ENCODE measurements around the gene JAGN1. TPM values are rescaled to one million over a fixed set of nuclear protein-coding genes. Genes with fewer than 3 reads are reported as not detected.
"Not testable (repeated sequence)": the region's sequence is repeated elsewhere in the genome, so short reads cannot be mapped to it uniquely, and the experiment has no call there.

Gene JAGN1
- total and polyA plus RNA-seq, 4 donors: 19.8 to 34.1 (median 24.4) TPM

GRCh38 chr3:9863058-9863772 is 27.2 kb upstream of the JAGN1 start:
- DNase-seq: peak in 1 of 2 donors; percentile 54
- H3K27me3 ChIP-seq (ENCODE audit: control insufficient read depth in 1 of 2, insufficient read depth in 2 of 2, low read length in 1 of 2): no peaks in the 10 kb centered on the region
- no peak overlapping the region for H3K27ac ChIP-seq (ENCODE audit: low read depth in 1 of 2, low read length in 2 of 2)
- no peaks in the 10 kb centered on the region for H3K9me3 ChIP-seq (ENCODE audit: control insufficient read depth, low read length)
- intact Hi-C loops (cut with DNase I): no loop called here
- no peaks in the 10 kb centered on the region for H3K36me3 ChIP-seq (ENCODE audit: control insufficient read depth in 1 of 2, insufficient read depth in 2 of 2, low read length in 1 of 2)
- 83 to 85% methylated on average over 21 to 22 of the region's 22 CpGs for WGBS, 2 donors
- H3K4me3 ChIP-seq (ENCODE audit: low read length in 2 of 2): no peak overlapping the region
- H3K4me1 ChIP-seq (ENCODE audit: control insufficient read depth in 1 of 2, insufficient read depth in 2 of 2, low read length in 2 of 2): no peaks in the 10 kb centered on the region
- no peak for ATAC-seq (ENCODE audit: low FRiP score)

DNA sequence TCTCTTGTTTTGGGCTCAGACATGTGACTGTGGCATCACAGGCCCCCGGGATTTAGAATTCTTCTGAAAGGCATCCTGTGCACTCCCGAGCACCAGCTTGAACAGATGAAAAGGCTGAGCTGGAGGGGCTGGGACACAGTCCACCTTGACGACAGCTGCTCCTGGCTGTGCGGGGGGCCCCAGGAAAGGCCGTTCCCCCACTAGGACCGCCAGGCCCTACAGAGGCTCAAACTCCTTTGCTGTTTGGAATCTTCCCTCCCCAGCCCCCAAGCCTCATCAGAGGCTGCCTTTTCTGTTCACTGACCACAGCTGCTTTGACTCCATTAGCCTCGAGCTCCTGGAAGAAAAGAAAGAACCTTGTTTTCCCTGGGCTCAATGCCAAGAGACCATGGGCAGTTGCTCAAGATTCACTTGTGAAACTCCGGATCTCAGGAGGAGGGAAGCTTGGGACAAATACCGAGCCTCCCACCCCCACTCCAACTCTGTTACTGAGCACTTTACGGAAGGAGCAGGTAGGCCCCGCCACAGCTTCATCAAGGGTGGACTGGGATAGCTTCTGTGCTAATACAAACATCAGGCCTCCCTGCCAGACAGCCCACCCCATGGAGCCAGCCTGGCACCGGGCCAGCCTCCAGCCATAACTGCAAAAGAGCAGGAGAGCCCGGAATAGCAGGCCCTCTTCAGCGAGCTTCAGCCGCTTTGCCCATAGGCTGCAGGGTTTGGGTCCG is 26.0 kb upstream of the JAGN1 start:
- WGBS, 2 donors: 31 to 39% methylated on average over 16 of the region's 16 CpGs
- no peak overlapping the region for H3K27ac ChIP-seq (ENCODE audit: low read depth in 1 of 2, low read length in 2 of 2)
- ATAC-seq (ENCODE audit: low FRiP score): no peak
- no peaks in the 10 kb centered on the region for H3K27me3 ChIP-seq (ENCODE audit: control insufficient read depth in 1 of 2, insufficient read depth in 2 of 2, low read length in 1 of 2)
- peak; percentile 69 to 85 for DNase-seq
- H3K4me1 ChIP-seq (ENCODE audit: control insufficient read depth in 1 of 2, insufficient read depth in 2 of 2, low read length in 2 of 2): no peaks in the 10 kb centered on the region
- H3K36me3 ChIP-seq (ENCODE audit: control insufficient read depth in 1 of 2, insufficient read depth in 2 of 2, low read length in 1 of 2): no peaks in the 10 kb centered on the region
- H3K4me3 ChIP-seq (ENCODE audit: low read length in 2 of 2): no peak overlapping the region
- intact Hi-C loops (cut with DNase I): no loop called here
- H3K9me3 ChIP-seq (ENCODE audit: control insufficient read depth, low read length): no peaks in the 10 kb centered on the region

GRCh38 chr3:9865125-9865637 is 25.2 kb upstream of the JAGN1 start:
- peak in 1 of 2 donors; percentile 53 for DNase-seq
- ATAC-seq (ENCODE audit: low FRiP score); H3K4me3 ChIP-seq (ENCODE audit: low read length in 2 of 2); H3K36me3 ChIP-seq (ENCODE audit: control insufficient read depth in 1 of 2, insufficient read depth in 2 of 2, low read length in 1 of 2); H3K4me1 ChIP-seq (ENCODE audit: control insufficient read depth in 1 of 2, insufficient read depth in 2 of 2, low read length in 2 of 2); H3K9me3 ChIP-seq (ENCODE audit: control insufficient read depth, low read length); H3K27ac ChIP-seq (ENCODE audit: low read depth in 1 of 2, low read length in 2 of 2); H3K27me3 ChIP-seq (ENCODE audit: control insufficient read depth in 1 of 2, insufficient read depth in 2 of 2, low read length in 1 of 2); intact Hi-C loops (cut with DNase I): not testable (repeated sequence)
- WGBS, 2 donors: 90 to 94% methylated on average over 10 of the region's 10 CpGs

GRCh38 chr3:9866639-9867038 is 23.8 kb upstream of the JAGN1 start:
- Histone ChIP-seq H3K27me3 (ENCODE audit: control insufficient read depth in 1 of 2, insufficient read depth in 2 of 2, low read length in 1 of 2) (no peaks in the 10 kb centered on the region), H3K9me3 (ENCODE audit: control insufficient read depth, low read length) (no peaks in the 10 kb centered on the region), H3K4me3 (ENCODE audit: low read length in 2 of 2) (no peak overlapping the region), H3K27ac (ENCODE audit: low read depth in 1 of 2, low read length in 2 of 2) (peak overlapping the region; percentile 51 to 66), H3K36me3 (ENCODE audit: control insufficient read depth in 1 of 2, insufficient read depth in 2 of 2, low read length in 1 of 2) (no peaks in the 10 kb centered on the region), H3K4me1 (ENCODE audit: control insufficient read depth in 1 of 2, insufficient read depth in 2 of 2, low read length in 2 of 2) (no peaks in the 10 kb centered on the region)
- 51% methylated on average over 8 of the region's 8 CpGs for WGBS, 2 donors
- intact Hi-C loops (cut with DNase I): no loop called here
- DNase-seq (peak; percentile 57 to 77), ATAC-seq (ENCODE audit: low FRiP score) (no peak)

DNA sequence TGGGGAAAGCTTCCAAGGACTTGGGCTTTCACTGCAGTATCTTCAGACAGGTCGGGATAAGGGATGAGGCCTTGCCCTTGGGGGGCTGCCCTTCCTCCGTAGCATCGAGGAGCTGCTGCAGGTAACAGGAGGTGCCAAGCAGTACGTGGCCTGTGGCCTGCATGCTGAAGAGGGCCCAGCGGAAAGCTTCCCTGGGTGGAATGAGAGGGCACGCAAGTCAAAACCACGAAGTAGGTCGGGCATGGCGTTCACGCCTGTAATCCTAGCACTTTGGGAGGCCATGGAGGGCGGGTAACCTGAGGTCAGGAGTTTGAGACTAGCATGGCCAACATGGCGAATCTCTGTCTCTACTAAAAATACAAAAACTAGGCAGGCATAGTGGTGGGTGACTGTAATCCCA is 23.3 kb upstream of the JAGN1 start:
- Histone ChIP-seq H3K36me3 (ENCODE audit: control insufficient read depth in 1 of 2, insufficient read depth in 2 of 2, low read length in 1 of 2) (no peaks in the 10 kb centered on the region), H3K9me3 (ENCODE audit: control insufficient read depth, low read length) (no peaks in the 10 kb centered on the region), H3K4me3 (ENCODE audit: low read length in 2 of 2) (no peak overlapping the region), H3K27ac (ENCODE audit: low read depth in 1 of 2, low read length in 2 of 2) (peak overlapping the region in 1 of 2 donors; percentile 66), H3K27me3 (ENCODE audit: control insufficient read depth in 1 of 2, insufficient read depth in 2 of 2, low read length in 1 of 2) (no peaks in the 10 kb centered on the region), H3K4me1 (ENCODE audit: control insufficient read depth in 1 of 2, insufficient read depth in 2 of 2, low read length in 2 of 2) (no peaks in the 10 kb centered on the region)
- DNase-seq (no peak), ATAC-seq (ENCODE audit: low FRiP score) (no peak)
- intact Hi-C loops (cut with DNase I): no loop called here
- 92 to 96% methylated on average over 12 of the region's 12 CpGs for WGBS, 2 donors

DNA sequence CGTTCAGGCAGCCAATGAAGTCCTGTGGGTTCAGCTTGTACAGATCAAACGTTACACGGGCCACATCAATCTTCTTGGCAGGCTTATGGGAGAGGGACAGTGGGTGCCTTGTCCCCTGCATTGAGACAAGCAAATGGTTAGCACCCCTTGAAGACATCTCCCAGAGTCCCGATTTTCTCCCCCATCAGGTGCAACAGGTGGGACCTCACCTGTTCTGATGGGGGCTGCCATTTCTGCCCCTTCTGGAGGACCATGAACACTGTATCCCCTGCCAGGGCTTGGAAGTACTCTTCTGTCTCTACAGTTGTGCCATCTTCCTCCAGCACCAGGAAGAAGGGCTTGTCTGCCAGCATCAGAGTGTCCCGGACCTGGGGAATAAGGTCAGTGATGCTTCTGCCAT is 20.5 kb upstream of the JAGN1 start:
- Histone ChIP-seq H3K27me3 (ENCODE audit: control insufficient read depth in 1 of 2, insufficient read depth in 2 of 2, low read length in 1 of 2) (no peaks in the 10 kb centered on the region), H3K36me3 (ENCODE audit: control insufficient read depth in 1 of 2, insufficient read depth in 2 of 2, low read length in 1 of 2) (no peaks in the 10 kb centered on the region), H3K9me3 (ENCODE audit: control insufficient read depth, low read length) (no peaks in the 10 kb centered on the region), H3K4me1 (ENCODE audit: control insufficient read depth in 1 of 2, insufficient read depth in 2 of 2, low read length in 2 of 2) (no peaks in the 10 kb centered on the region), H3K27ac (ENCODE audit: low read depth in 1 of 2, low read length in 2 of 2) (no peak overlapping the region), H3K4me3 (ENCODE audit: low read length in 2 of 2) (no peak overlapping the region)
- no peak for ATAC-seq (ENCODE audit: low FRiP score)
- no peak for DNase-seq
- intact Hi-C loops (cut with DNase I): no loop called here
- WGBS, 2 donors: 71 to 76% methylated on average over 5 of the region's 5 CpGs

GRCh38 chr3:9870978-9871377 is 19.4 kb upstream of the JAGN1 start:
- H3K4me3 ChIP-seq (ENCODE audit: low read length in 2 of 2): no peak overlapping the region
- H3K36me3 ChIP-seq (ENCODE audit: control insufficient read depth in 1 of 2, insufficient read depth in 2 of 2, low read length in 1 of 2): no peaks in the 10 kb centered on the region
- 44 to 92% methylated on average over 1 of the region's 1 CpG for WGBS, 2 donors
- H3K9me3 ChIP-seq (ENCODE audit: control insufficient read depth, low read length): no peaks in the 10 kb centered on the region
- intact Hi-C loops (cut with DNase I): no loop called here
- ATAC-seq (ENCODE audit: low FRiP score) (no peak), DNase-seq (no peak)
- H3K27ac ChIP-seq (ENCODE audit: low read depth in 1 of 2, low read length in 2 of 2): no peak overlapping the region
- no peaks in the 10 kb centered on the region for H3K4me1 ChIP-seq (ENCODE audit: control insufficient read depth in 1 of 2, insufficient read depth in 2 of 2, low read length in 2 of 2)
- no peaks in the 10 kb centered on the region for H3K27me3 ChIP-seq (ENCODE audit: control insufficient read depth in 1 of 2, insufficient read depth in 2 of 2, low read length in 1 of 2)

DNA sequence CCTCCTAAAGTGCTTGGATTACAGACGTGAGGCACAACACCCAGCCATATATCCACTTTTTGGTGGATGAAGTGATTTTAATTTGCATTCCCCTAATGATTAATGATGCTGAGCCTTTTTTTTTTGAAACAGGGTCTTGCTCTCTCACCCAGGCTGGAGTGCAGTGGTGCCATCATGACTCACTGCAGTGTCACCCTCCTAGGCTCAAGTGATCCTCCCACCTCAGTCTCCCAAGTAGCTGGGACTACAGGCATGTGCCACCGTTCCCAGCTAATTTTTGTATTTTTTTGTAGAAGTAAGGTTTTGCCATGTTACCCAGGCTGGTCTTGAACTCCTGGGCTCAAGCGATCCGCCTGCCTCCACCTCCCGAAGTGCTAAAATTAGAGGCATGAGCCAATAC is 18.3 kb upstream of the JAGN1 start:
- H3K9me3 ChIP-seq (ENCODE audit: control insufficient read depth, low read length); intact Hi-C loops (cut with DNase I); H3K4me1 ChIP-seq (ENCODE audit: control insufficient read depth in 1 of 2, insufficient read depth in 2 of 2, low read length in 2 of 2); H3K36me3 ChIP-seq (ENCODE audit: control insufficient read depth in 1 of 2, insufficient read depth in 2 of 2, low read length in 1 of 2); H3K27me3 ChIP-seq (ENCODE audit: control insufficient read depth in 1 of 2, insufficient read depth in 2 of 2, low read length in 1 of 2); H3K27ac ChIP-seq (ENCODE audit: low read depth in 1 of 2, low read length in 2 of 2); H3K4me3 ChIP-seq (ENCODE audit: low read length in 2 of 2); DNase-seq; ATAC-seq (ENCODE audit: low FRiP score): not testable (repeated sequence)
- WGBS, 2 donors: 94 to 96% methylated on average over 5 of the region's 5 CpGs

DNA sequence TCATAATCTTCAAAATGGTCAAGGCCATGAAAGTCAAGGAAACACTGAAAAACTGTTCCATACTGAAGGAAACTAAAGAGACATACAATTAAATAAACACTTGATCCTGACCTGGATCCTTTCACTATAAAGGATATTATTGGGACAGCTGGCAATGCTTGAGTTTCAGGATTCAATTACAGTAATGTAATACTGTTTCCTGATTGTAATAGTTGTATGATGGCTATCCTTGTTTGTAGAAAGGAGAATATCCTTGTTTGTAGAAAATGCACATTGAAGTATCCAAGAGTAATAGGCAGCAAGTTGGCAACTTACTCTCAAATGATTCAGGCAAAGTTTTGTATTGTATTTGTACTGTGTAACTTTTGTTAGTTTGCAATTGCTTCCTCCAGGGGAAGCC is 15.0 kb upstream of the JAGN1 start:
- Histone ChIP-seq H3K4me1 (ENCODE audit: control insufficient read depth in 1 of 2, insufficient read depth in 2 of 2, low read length in 2 of 2) (no peaks in the 10 kb centered on the region), H3K27me3 (ENCODE audit: control insufficient read depth in 1 of 2, insufficient read depth in 2 of 2, low read length in 1 of 2) (no peaks in the 10 kb centered on the region), H3K4me3 (ENCODE audit: low read length in 2 of 2) (no peak overlapping the region), H3K27ac (ENCODE audit: low read depth in 1 of 2, low read length in 2 of 2) (no peak overlapping the region), H3K36me3 (ENCODE audit: control insufficient read depth in 1 of 2, insufficient read depth in 2 of 2, low read length in 1 of 2) (no peaks in the 10 kb centered on the region), H3K9me3 (ENCODE audit: control insufficient read depth, low read length) (no peaks in the 10 kb centered on the region)
- no peak for ATAC-seq (ENCODE audit: low FRiP score)
- no peak for DNase-seq
- intact Hi-C loops (cut with DNase I): no loop called here

Measured in aorta (tissue), 5 donors.